H1 (cell line): ENCODE measurements around the gene PHOSPHO2. TPM values are rescaled to one million over a fixed set of nuclear protein-coding genes. Genes with fewer than 3 reads are reported as not detected.
A peak's percentile ranks its signal among the peaks of the same experiment; 100 is the strongest.

Source experiments
- CTCF ChIP-seq, 3 experiments: IDR thresholded peaks; 1 replicate in 2 of 3; 2 replicates in 1 of 3; pipeline versions ENCODE4 v1.5.1 to v1.6.1; 2011; ENCODE audit warnings: low read length in 3 of 3, mild to moderate bottlenecking in 3 of 3, inconsistent platforms in 2 of 3, low read depth in 1 of 3, moderate library complexity in 1 of 3; ENCODE audit not compliant: insufficient read depth in 1 of 3; ENCODE audit errors: control extremely low read depth in 1 of 3
- JUND ChIP-seq: IDR thresholded peaks from 2 replicates; pipeline ENCODE4 v1.6.1; 2011; ENCODE audit warnings: mild to moderate bottlenecking, improper control_type of control experiment, low read length
- MAX ChIP-seq: IDR thresholded peaks from 2 replicates; pipeline ENCODE4 v1.6.1; 2012; ENCODE audit warnings: inconsistent platforms
- SIX5 ChIP-seq: IDR thresholded peaks from 2 replicates; pipeline ENCODE4 v1.6.1; 2011; ENCODE audit warnings: mild to moderate bottlenecking, low read depth, low read length
- SP4 ChIP-seq: IDR thresholded peaks from 2 replicates; pipeline ENCODE4 v1.6.1; 2012; ENCODE audit warnings: low read length, inconsistent platforms
- TAF1 ChIP-seq: IDR thresholded peaks from 2 replicates; pipeline ENCODE4 v1.6.1; 2011; ENCODE audit warnings: mild to moderate bottlenecking, low read depth, low read length
- USF2 ChIP-seq: IDR thresholded peaks from 2 replicates; pipeline ENCODE4 v1.6.1; 2011; ENCODE audit warnings: low read length, improper control_type of control experiment
- YY1 ChIP-seq: IDR thresholded peaks from 2 replicates; pipeline ENCODE4 v1.6.1; 2011; ENCODE audit warnings: low read depth, mild to moderate bottlenecking, low read length
- polyA plus RNA-seq, 7 experiments: library from polyadenylated mRNA; depleted of rRNA in 3 of 7; stranded (reverse) in 5 of 7; unstranded in 2 of 7; fragments of >200 nt in 5 of 7; fragments of 200-250 nt in 2 of 7; gene quantifications; 1 replicate in 5 of 7; 2 replicates in 1 of 7; 4 replicates in 1 of 7; pipeline versions ENCODE4 v1.2.1 to v1.2.3, GENCODE V29; 2011 to 2013; ENCODE audit warnings: missing spikeins in 2 of 7, mixed read lengths in 2 of 7
- total RNA-seq: library from RNA; stranded (reverse); fragmentation: NEBNext Ultra II Directional; extraction: Animal tissue kit (Norgen Biotek cat#: 25700); gene quantifications from 2 replicates; pipeline ENCODE4 v1.2.1, GENCODE V29; 2021

Gene PHOSPHO2
- total and polyA plus RNA-seq, 2 of the 8 experiments (the other 6 are each of a cell fraction or from before 2014, with no cell fraction given): 2.4 to 8.5 TPM

GRCh38 chr2:169694113-169694893, at the start of gene PHOSPHO2, which contains the start of gene CFAP210 (continued):
- no peak for TF ChIP-seq USF2
- TF ChIP-seq TAF1: peak; percentile 86
- peak; percentile 74 for TF ChIP-seq MAX
- no peak for TF ChIP-seq JUND
- TF ChIP-seq YY1: no peak
- TF ChIP-seq CTCF (IDR thresholded peaks at IDR 0.05; ENCODE audit: control extremely low read depth in 1 of 3, insufficient read depth in 1 of 3, low read depth in 1 of 3, low read length in 3 of 3): no peak
- peak; percentile 82 for TF ChIP-seq SP4
- no peak for TF ChIP-seq SIX5
